HepG2 (cell line): Measurements from ENCODE around the gene SESN3. TPM values are rescaled to one million over a fixed set of nuclear protein-coding genes. Genes with fewer than 3 reads are reported as not detected.

Source experiments
- ATAC-seq: fragments of 200-7000 bp; cut with Tn5 transposase; 3 replicates; pipeline ENCODE4 v1.9.1; 2020; ENCODE audit warnings: mild to moderate bottlenecking, moderate library complexity
- BruUV-seq: library from RNA; stranded (reverse); fragments of 400-500 nt; replicated peaks from 2 replicates; lab custom pipeline; 2021; lab: Mats Ljungman, UMichigan
- CTCF ChIA-PET: fragments of 300-600 bp; formaldehyde crosslinking; extraction: SDS; loops from one replicate; lab custom pipeline; 2021; ENCODE audit warnings: low total read pairs, inconsistent platforms, low intra/inter-chr PET ratio; lab: Yijun Ruan, JAX
- POLR2A ChIA-PET: fragments of 350-600 bp; sonication (Branson Sonifier 250); formaldehyde crosslinking; loops from one replicate; lab custom pipeline; 2020; ENCODE audit warnings: antibody characterized with exemption, inconsistent platforms; lab: Yijun Ruan, JAX
- DNase-seq: peaks from one replicate; pipeline ENCODE4 v3.0.0-alpha.2; 2015; ENCODE audit warnings: low spot score
- FAIRE-seq: peaks from 3 replicates; lab custom pipeline; 2011; peaks lifted over from hg19 to GRCh38; lab: Jason Lieb, UNC
- H2AFZ ChIP-seq: one replicate; pipeline ENCODE4 v1.6.1; 2011; ENCODE audit warnings: low read length, inconsistent platforms
- H3K27ac ChIP-seq: fragments of 300-600 bp; 3 replicates; pipeline ENCODE4 v1.8.0; 2011; ENCODE audit warnings: mixed run types, mild to moderate bottlenecking, mixed read lengths, low read length, inconsistent platforms; ENCODE audit not compliant: insufficient read depth; ENCODE audit errors: extremely low read length
- H3K27me3 ChIP-seq, 2 experiments: fragments of 200-600 bp in 1 of 2; 2 replicates in 1 of 2; 3 replicates in 1 of 2; pipeline versions ENCODE4 v1.6.0 to v1.8.0; 2011; ENCODE audit warnings: low read length in 2 of 2, mild to moderate bottlenecking in 2 of 2, moderate library complexity in 2 of 2, inconsistent platforms in 1 of 2; ENCODE audit not compliant: insufficient read depth in 2 of 2, control insufficient read depth in 1 of 2
- H3K36me3 ChIP-seq, 2 experiments: fragments of 200-600 bp in 1 of 2; replicated peaks in 1 of 2; 2 replicates in 1 of 2; 3 replicates in 1 of 2; pipeline versions ENCODE4 v1.5.1 to v1.8.0; 2011; ENCODE audit warnings: low read length in 2 of 2, inconsistent platforms in 1 of 2; ENCODE audit not compliant: insufficient read depth in 2 of 2, control insufficient read depth in 1 of 2
- H3K4me1 ChIP-seq: 2 replicates; pipeline ENCODE4 v1.5.1; 2012; ENCODE audit warnings: low read length, inconsistent platforms; ENCODE audit not compliant: insufficient read depth
- H3K4me2 ChIP-seq: 2 replicates; pipeline ENCODE4 v1.6.0; 2011; ENCODE audit warnings: low read depth, low read length, inconsistent platforms
- H3K4me3 ChIP-seq, 3 experiments: fragments of 200-600 bp in 1 of 3; sonication (generic), shearing (Covaris generic) in 1 of 3; replicated peaks in 1 of 3; 2 replicates each; pipeline ENCODE4 v1.5.1; 2011 to 2016; ENCODE audit warnings: low read length in 3 of 3, inconsistent platforms in 2 of 3, low read depth in 2 of 3, mild to moderate bottlenecking in 2 of 3, control low read depth in 1 of 3, mixed read lengths in 1 of 3; ENCODE audit not compliant: insufficient read depth in 1 of 3
- H3K79me2 ChIP-seq: one replicate; pipeline ENCODE4 v1.6.1; 2011; ENCODE audit warnings: low read length, inconsistent platforms; ENCODE audit not compliant: insufficient read depth
- H3K9ac ChIP-seq: 2 replicates; pipeline ENCODE4 v1.6.0; 2011; ENCODE audit warnings: mild to moderate bottlenecking, low read depth, low read length, inconsistent platforms; ENCODE audit not compliant: insufficient read depth
- H3K9me3 ChIP-seq: 2 replicates; pipeline ENCODE4 v1.5.1; 2012; ENCODE audit warnings: mild to moderate bottlenecking, low read length
- H4K20me1 ChIP-seq: 2 replicates; pipeline ENCODE4 v1.6.0; 2011; ENCODE audit warnings: inconsistent platforms, mild to moderate bottlenecking, low read length, moderate library complexity; ENCODE audit not compliant: insufficient read depth
- AKNA ChIP-seq: sonication (generic); formaldehyde crosslinking; IDR thresholded peaks from 2 replicates; pipeline ENCODE4 v1.4.0; 2020; ENCODE audit warnings: missing genetic modification reagents, borderline replicate concordance
- DNMT3B ChIP-seq: conservative IDR thresholded peaks from 2 replicates; pipeline ENCODE4 v1.6.1; 2016; ENCODE audit warnings: missing biosample characterization, control low read depth
- NR2F2 ChIP-seq: IDR thresholded peaks from 2 replicates; pipeline ENCODE4 v1.6.1; 2012; ENCODE audit warnings: low read depth, inconsistent platforms, borderline replicate concordance
- RFXAP ChIP-seq: sonication (generic); formaldehyde crosslinking; IDR thresholded peaks from 2 replicates; pipeline ENCODE4 v1.4.0; 2020; ENCODE audit warnings: missing genetic modification reagents, borderline replicate concordance
- SOX6 ChIP-seq, 2 experiments: fragments of 450-650 bp in 1 of 2; sonication (generic) in 1 of 2; formaldehyde crosslinking in 1 of 2; IDR thresholded peaks; 2 replicates each; pipeline versions ENCODE4 v1.4.0 to v1.6.1; 2017 to 2020; ENCODE audit warnings: antibody characterized with exemption in 1 of 2, mild to moderate bottlenecking in 1 of 2, missing genetic modification reagents in 1 of 2
- TCF12 ChIP-seq, 2 experiments: fragments of 450-650 bp in 1 of 2; sonication (generic) in 1 of 2; formaldehyde crosslinking in 1 of 2; IDR thresholded peaks; 2 replicates each; pipeline versions ENCODE4 v1.6.1 to v1.8.0; 2017 to 2022; ENCODE audit warnings: antibody characterized with exemption in 1 of 2, mild to moderate bottlenecking in 1 of 2, missing genetic modification reagents in 1 of 2, moderate library complexity in 1 of 2
- WGBS: methylation state at CpG from one replicate; pipeline ENCODE4 v1.1.6; 2017; ENCODE audit warnings: low lambda C conversion rate; 5-methylcytosine and 5-hydroxymethylcytosine counted together
- in situ Hi-C: cut with HindIII; loops from 2 replicates; pipeline ENCODE4 v1.10.0; 2017; ENCODE audit warnings: low pct_unique_long_range_greater_than_20kb; ENCODE audit not compliant: extremely low pct_ligation_motif_present
- intact Hi-C: fragments of 100-400 bp; cut with micrococcal nuclease; formaldehyde crosslinking; loops from one replicate; pipeline ENCODE4 v1.10.0; 2022; ENCODE audit not compliant: unreplicated experiment
- polyA plus RNA-seq, 8 experiments: library from polyadenylated mRNA; depleted of rRNA in 3 of 8; stranded (reverse) in 7 of 8; unstranded in 1 of 8; fragments of >200 nt; fragmentation: Illumina TruSeq in 4 of 8; extraction: Trizol in 4 of 8; gene quantifications; 2 replicates each; pipeline versions ENCODE4 v1.2.1 to v1.2.3, GENCODE V29; 2011 to 2016; ENCODE audit warnings: low read depth in 4 of 8, missing spikeins in 1 of 8, mixed read lengths in 1 of 8; ENCODE audit not compliant: insufficient read depth in 1 of 8
- total RNA-seq, 5 experiments: library from RNA; depleted of rRNA; stranded (reverse); fragments of >200 nt; fragmentation: Illumina TruSeq; extraction: Trizol; gene quantifications; 2 replicates each; pipeline ENCODE4 v1.2.3, GENCODE V29; 2016; ENCODE audit warnings: low read depth in 1 of 5

Gene SESN3
- total and polyA plus RNA-seq, 2 of the 13 experiments (the other 11 are each of a cell fraction or from before 2014, with no cell fraction given), result 0.53 to 0.86 TPM

DNA sequence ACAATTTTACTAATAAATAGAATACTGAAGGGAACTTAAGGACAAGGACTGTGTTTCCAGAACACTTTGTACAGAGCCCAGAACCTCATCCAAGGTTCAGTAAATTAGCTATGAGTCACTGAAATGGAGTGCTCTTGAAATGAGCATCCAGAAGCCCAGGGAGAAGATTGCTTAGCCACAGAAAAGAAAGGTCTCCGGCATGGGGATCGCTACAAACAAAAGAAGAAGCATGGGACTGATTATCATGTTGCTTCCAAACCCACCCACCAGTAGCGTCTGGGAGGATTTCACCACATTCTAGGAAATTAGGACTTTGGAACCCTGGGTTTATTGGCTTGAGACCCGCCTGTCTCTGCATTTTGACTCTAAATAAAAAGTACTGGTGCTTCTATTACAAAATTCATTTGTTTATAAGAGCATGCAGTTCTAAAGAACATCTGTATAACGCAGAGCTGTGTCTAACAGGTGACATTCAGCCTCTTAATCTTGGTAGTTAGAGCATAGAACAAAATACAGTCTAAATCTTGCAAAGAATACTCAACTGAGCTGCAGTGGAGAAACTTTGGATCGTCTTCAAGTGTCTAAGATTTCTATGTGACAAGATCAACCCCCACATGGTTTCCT lies 35.9 kb upstream of the SESN3 start:
- Histone ChIP-seq H3K27ac (no peak overlapping the region), H3K79me2 (no peaks in the 10 kb centered on the region), H2AFZ (no peak overlapping the region), H3K27me3 (no peaks in the 10 kb centered on the region), H3K4me3 (no peak overlapping the region), H3K9me3 (no peaks in the 10 kb centered on the region), H4K20me1 (no peaks in the 10 kb centered on the region), H3K4me2 (no peak overlapping the region), H3K9ac (no peak overlapping the region), H3K4me1 (no peaks in the 10 kb centered on the region), H3K36me3 (no peaks in the 10 kb centered on the region)
- in situ Hi-C loops, result no loop called here
- ATAC-seq (no peak), FAIRE-seq (no peak), DNase-seq (no peak)
- 4% methylated on average over 6 of the region's 6 CpGs for WGBS
- intact Hi-C loops, result no loop called here
- POLR2A ChIA-PET, result no interaction called here
- BruUV-seq, result no TSS peak
- TF ChIP-seq NR2F2 (no peak), TCF12 (IDR thresholded peaks at IDR 0.05) (no peak), TCF12 (CRISPR knock-in tag; IDR thresholded peaks at IDR 0.05) (no peak), AKNA (CRISPR knock-in tag) (no peak), SOX6 (IDR thresholded peaks at IDR 0.05) (no peak), SOX6 (CRISPR knock-in tag; IDR thresholded peaks at IDR 0.05) (no peak), RFXAP (no peak), DNMT3B (CRISPR knock-in tag) (no peak)
- CTCF ChIA-PET, result no interaction called here
